GM13976 (cell line): ENCODE results near the gene BTBD3.

Experiments
- DNase-seq: peaks from one replicate; pipeline ENCODE4 v3.0.0; 2012; ENCODE audit warnings: low spot score
- in situ Hi-C: fragments of 300-500 bp; cut with MboI; formaldehyde crosslinking; loops from one replicate; pipeline ENCODE4 v1.12.0; 2022; ENCODE audit warnings: low sequenced_read_pairs, mixed read lengths, inconsistent platforms; ENCODE audit not compliant: unreplicated experiment
- TF ChIP-seq, protein P1 (sequence below): IDR thresholded peaks from 2 replicates; pipeline ENCODE4 v1.5.1; 2012; ENCODE audit warnings: borderline replicate concordance, mild to moderate bottlenecking; ENCODE audit not compliant: insufficient read depth; ENCODE audit errors: extremely low read depth, missing control alignments, control extremely low read depth

The BTBD3 gene

DNA sequence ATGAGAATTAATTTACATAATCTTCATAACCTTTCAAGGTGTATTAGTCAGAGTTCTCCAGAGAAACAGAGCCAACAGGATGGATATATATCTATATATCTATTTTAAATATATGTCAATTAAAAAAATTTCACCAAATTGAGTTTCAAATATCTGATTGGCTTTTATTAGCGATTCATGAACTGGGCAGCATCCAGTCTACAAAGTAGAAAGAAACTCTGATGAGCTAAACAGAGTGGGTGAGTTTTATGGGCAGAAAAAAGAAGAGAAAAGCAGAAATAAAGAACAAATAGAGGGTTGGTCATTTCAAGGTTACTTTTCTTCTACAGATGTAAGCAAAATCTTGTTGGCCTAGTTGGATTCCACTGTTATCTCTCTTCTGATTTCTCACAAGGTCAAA, 29.0 kb upstream of the BTBD3 start:
- TF ChIP-seq, protein P1, sequence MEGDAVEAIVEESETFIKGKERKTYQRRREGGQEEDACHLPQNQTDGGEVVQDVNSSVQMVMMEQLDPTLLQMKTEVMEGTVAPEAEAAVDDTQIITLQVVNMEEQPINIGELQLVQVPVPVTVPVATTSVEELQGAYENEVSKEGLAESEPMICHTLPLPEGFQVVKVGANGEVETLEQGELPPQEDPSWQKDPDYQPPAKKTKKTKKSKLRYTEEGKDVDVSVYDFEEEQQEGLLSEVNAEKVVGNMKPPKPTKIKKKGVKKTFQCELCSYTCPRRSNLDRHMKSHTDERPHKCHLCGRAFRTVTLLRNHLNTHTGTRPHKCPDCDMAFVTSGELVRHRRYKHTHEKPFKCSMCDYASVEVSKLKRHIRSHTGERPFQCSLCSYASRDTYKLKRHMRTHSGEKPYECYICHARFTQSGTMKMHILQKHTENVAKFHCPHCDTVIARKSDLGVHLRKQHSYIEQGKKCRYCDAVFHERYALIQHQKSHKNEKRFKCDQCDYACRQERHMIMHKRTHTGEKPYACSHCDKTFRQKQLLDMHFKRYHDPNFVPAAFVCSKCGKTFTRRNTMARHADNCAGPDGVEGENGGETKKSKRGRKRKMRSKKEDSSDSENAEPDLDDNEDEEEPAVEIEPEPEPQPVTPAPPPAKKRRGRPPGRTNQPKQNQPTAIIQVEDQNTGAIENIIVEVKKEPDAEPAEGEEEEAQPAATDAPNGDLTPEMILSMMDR, result no peak
- DNase-seq, result no peak
- in situ Hi-C loops, result no loop called here

DNA sequence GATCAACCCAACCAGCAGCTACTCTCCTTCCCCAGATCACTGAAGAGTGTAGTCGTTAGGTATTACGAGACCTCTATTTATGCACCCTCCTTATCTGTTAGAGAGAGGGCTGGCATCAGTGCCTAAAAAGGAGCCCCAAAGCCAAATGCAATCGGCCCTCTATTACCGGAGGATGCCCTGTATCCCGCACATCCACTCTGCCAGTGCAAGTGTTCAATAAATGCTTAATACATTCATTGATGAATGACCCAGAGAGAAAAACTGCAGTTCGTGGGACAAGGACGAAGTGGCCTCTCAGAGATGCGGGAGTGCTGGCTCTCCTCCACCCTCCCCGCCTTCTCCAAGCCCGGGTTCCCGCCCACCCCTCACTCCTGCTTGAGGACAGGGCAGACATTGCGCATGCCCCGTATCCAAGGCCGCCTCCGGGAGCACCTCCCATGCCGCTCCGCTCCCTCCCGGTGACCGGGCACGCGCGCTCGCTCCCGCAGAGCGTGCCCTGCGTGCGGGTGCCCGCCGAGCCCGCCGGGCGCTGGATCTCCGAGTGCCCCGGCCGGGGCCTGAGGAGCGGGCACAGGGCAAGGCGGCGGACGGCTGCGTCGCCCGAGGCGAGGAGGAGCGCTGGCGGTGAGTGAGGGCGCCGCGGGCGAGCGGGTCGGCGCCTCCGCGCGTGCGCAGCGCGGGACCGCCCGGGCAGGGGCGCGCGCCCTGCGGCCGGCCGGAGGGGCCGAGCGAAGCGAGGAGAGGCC, 27.2 kb upstream of the BTBD3 start:
- TF ChIP-seq, protein P1, result no peak
- in situ Hi-C loops, result no loop called here
- peak; percentile 63 for DNase-seq

DNA sequence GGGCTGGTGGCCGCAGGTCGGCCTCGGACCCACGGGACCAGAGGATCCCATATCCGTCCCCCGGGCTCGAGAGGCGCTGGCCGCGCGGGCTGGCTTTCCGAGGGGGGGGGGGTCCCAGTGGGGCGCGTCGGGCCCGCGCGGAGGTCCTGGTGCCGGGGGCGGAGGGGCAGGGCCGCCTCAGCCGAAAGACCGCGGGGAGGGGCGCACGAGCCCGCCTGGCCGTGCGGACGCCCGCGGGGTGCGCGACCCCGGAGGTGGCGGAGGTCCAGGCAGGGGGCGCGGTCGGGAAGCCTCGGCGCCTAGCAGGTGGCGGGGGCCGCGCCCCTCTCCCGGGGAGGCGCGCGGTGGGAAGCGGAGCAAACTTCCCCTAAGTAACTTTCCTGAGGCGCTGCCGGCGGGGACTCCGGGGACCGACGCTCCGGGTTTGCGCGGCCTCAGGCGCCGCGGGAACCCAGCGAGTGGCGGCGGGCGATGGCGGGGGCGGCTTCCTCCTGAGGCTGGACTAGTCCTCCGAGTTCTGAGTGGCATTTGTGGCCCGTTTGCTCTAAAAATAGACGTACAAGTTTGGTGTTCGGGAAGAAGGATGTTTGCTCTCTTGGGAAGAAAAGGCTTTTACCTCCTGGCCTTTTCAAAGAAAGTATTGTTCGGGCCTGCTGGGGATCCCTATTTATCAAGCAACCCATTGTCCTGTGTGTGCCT, 26.5 kb upstream of the BTBD3 start:
- peak; percentile 45 for DNase-seq
- in situ Hi-C loops, result no loop called here
- TF ChIP-seq, protein P1, result no peak

DNA sequence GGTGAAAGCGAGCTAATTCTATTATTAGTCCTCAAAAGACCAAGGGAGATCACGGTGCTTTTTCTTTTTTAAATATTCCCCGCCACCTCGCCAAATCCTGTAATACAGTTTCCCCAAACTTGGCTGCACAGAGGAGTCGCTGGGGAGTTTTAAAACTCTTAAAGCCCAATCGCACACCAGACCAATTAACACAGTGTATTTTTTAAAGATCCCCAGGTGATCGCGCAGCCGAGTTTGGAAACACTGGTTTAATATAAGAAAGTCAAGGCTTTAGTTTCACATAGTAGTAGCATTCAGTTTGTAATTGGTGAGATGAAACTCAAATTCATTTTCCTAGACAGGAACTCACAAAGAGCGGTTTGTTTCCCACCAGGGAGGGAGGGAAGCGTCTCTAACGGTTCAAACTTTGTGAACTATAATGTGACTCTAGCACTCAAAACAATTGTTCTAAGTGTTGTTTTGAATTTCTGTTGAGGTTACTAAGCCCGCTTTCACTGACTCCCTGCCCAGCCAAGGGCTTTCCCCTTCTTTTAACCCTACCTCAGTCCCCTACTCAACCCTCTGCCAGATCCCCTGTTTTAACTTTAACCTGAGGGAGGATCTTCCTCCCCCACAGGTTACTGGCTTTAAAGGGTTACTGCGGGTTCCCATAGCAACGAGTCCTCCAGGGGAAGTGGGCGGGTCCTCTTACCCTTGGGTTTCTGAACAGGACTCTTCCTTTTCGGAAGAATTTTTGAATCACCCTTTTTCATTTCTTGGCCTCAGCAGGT, 25.7 kb upstream of the BTBD3 start:
- TF ChIP-seq, protein P1, result no peak
- in situ Hi-C loops, result no loop called here
- peak; percentile 55 for DNase-seq

DNA sequence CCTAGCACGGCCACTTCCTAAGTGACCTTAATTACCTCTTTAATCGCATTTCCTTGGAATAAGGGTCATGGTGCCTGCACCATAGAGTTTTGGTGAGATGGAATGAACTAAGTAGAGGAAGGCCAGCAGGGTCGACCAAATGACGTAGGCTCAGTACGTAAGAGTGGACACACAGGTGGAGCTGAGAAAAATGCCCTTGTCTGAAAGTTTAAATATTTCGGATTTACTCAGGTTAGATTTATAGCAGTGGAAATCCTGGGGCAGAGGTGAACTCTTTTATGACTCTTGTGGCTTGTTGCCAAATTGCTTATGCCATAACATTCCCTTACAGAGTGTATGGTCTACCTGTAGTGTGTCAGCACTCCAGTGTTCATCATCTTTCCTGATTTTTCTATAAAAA, 23.6 kb upstream of the BTBD3 start:
- DNase-seq, result no peak
- TF ChIP-seq, protein P1, result no peak
- in situ Hi-C loops, result no loop called here

DNA sequence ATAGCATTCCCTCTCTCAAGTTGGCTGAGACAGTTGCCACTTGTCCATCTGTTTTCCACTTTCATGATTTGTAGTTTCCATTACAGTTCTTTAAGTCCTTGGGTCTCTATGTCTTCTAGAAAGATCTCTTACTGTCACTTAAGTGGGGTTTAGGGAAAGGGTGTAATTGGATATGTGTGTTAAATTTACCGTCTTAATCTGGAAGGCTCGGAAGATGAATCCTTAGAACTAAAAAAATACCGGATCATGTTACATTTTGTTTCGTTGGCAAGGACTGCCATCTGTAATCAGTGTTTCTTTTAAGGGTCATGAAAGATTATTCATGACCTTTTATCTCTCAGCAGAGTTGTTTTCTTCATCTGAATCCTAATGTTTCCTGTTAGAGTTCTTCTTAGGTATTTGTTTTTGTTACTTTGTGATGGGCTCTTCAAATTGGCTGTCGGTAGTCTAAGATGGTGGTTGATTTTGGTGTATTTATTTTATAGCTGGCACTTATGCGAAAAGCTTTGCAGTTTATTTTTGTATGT, 21.8 kb upstream of the BTBD3 start:
- no peak for DNase-seq
- TF ChIP-seq, protein P1, result no peak
- in situ Hi-C loops, result no loop called here
